Measurements from ENCODE around the gene ADGRA1.
"Not testable (repeated sequence)": the region's sequence is repeated elsewhere in the genome, so short reads cannot be mapped to it uniquely, and the experiment has no call there.

ADGRA1 gene

GRCh38 chr10:133130602-133131001, 42.9 kb downstream of the ADGRA1 start:
- no peak for DNase-seq

GRCh38 chr10:133131053-133131452, 43.3 kb downstream of the ADGRA1 start:
- no peak for DNase-seq

GRCh38 chr10:133131734-133132472, 44.2 kb downstream of the ADGRA1 start:
- DNase-seq = no peak

GRCh38 chr10:133132473-133133291, 45.0 kb downstream of the ADGRA1 start:
- DNase-seq = no peak

- DNase-seq = no peak
These were observed 45.9 kb downstream of the ADGRA1 start for GRCh38 chr10:133133471-133134231.

- no peak for DNase-seq
These were observed 46.8 kb downstream of the ADGRA1 start for GRCh38 chr10:133134411-133135115.

- DNase-seq = no peak
These were observed 47.4 kb downstream of the ADGRA1 start for GRCh38 chr10:133135116-133135465.

GRCh38 chr10:133137486-133138145, 49.9 kb downstream of the ADGRA1 start:
- DNase-seq = not testable (repeated sequence)

- DNase-seq = no peak
These were observed 51.9 kb downstream of the ADGRA1 start for GRCh38 chr10:133139551-133140065.

- DNase-seq = no peak
These were observed 52.9 kb downstream of the ADGRA1 start for GRCh38 chr10:133140417-133141143.

GRCh38 chr10:133141144-133141957, 53.6 kb downstream of the ADGRA1 start:
- no peak for DNase-seq

GRCh38 chr10:133141958-133142340, 54.2 kb downstream of the ADGRA1 start:
- DNase-seq = no peak

GRCh38 chr10:133142523-133143199, 54.9 kb downstream of the ADGRA1 start:
- DNase-seq = no peak

- no peak for DNase-seq
These were observed 55.4 kb downstream of the ADGRA1 start for GRCh38 chr10:133143200-133143533.

- DNase-seq = no peak
These were observed 55.8 kb downstream of the ADGRA1 start for GRCh38 chr10:133143546-133143945.

- DNase-seq = no peak
These were observed 57.0 kb downstream of the ADGRA1 start for GRCh38 chr10:133144771-133145170.

GRCh38 chr10:133150226-133150625, 62.5 kb downstream of the ADGRA1 start:
- DNase-seq = no peak

GRCh38 chr10:133150656-133151055, 62.9 kb downstream of the ADGRA1 start:
- DNase-seq = no peak

- DNase-seq = not testable (repeated sequence)
These were observed 63.3 kb downstream of the ADGRA1 start for GRCh38 chr10:133151071-133151470.

GRCh38 chr10:133151543-133151972, 63.8 kb downstream of the ADGRA1 start:
- no peak for DNase-seq

Data from T-helper 9 cell (primary cell).